Measurements from ENCODE around the gene ZBTB18.

The ZBTB18 gene

DNA sequence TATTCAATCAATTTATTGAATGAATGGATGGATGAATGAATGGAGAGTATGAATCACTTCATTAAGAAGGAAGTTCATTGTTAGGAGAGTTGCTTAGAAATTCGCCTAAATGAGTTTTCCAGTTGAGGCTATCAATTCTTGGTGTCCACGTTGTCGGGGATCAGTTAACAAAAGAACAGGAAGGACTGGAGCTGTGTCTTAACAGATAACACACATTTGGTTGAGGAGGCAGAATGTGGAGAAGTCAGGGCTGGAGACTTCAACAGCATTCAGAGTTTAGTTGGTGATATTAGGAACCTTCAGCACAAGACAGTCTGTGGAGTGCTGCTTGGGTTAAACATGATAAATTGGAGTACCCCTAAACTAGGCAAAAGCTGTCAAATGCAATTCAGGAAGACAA is 33.7 kb downstream of the ZBTB18 start:
- TF ChIP-seq SIN3A (IDR thresholded peaks at IDR 0.05; ENCODE audit: borderline replicate concordance, insufficient read depth, low read length) (no peak), POLR2AphosphoS5 (IDR thresholded peaks at IDR 0.05; ENCODE audit: low read depth, low read length) (no peak), TAF1 (IDR thresholded peaks at IDR 0.05; ENCODE audit: borderline replicate concordance, insufficient read depth, low read length) (no peak)

DNA sequence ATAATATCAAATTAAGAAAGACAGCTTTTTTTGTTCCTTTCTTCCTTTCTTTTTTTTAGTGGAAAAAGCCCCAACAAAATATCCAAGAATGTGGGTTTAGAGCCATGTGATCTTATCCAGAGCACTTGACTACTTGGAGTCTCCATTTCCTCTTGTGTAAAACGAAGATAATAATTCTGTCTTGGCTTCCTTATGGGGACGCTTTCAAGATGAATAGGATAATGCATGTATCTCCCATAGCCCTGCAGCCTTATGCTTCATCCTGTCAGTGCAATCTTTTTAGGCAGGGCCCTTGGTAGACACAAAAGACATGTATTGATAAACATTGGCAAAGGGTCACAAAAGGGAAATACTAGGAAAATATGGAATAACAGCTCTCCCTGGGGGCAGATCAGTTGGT is 34.8 kb downstream of the ZBTB18 start:
- TF ChIP-seq FOXP2 (optimal IDR thresholded peaks at IDR 0.05; ENCODE audit: borderline replicate concordance, extremely low read depth, extremely low read length, insufficient read depth) (no peak), SIN3A (IDR thresholded peaks at IDR 0.05; ENCODE audit: borderline replicate concordance, insufficient read depth, low read length) (no peak), REST (IDR thresholded peaks at IDR 0.05; ENCODE audit: insufficient read depth in 1 of 2, low read depth in 2 of 2, low read length in 2 of 2) (no peak), POLR2AphosphoS5 (IDR thresholded peaks at IDR 0.05; ENCODE audit: low read depth, low read length) (no peak), TAF1 (IDR thresholded peaks at IDR 0.05; ENCODE audit: borderline replicate concordance, insufficient read depth, low read length) (no peak)

GRCh38 chr1:244087021-244087560 is 36.0 kb downstream of the ZBTB18 start:
- no peak for TF ChIP-seq POLR2AphosphoS5 (IDR thresholded peaks at IDR 0.05; ENCODE audit: low read depth, low read length)
- TF ChIP-seq FOXP2 (optimal IDR thresholded peaks at IDR 0.05; ENCODE audit: borderline replicate concordance, extremely low read depth, extremely low read length, insufficient read depth): no peak
- TF ChIP-seq TAF1 (IDR thresholded peaks at IDR 0.05; ENCODE audit: borderline replicate concordance, insufficient read depth, low read length): no peak
- no peak for TF ChIP-seq SIN3A (IDR thresholded peaks at IDR 0.05; ENCODE audit: borderline replicate concordance, insufficient read depth, low read length)
- TF ChIP-seq REST (IDR thresholded peaks at IDR 0.05; ENCODE audit: insufficient read depth in 1 of 2, low read depth in 2 of 2, low read length in 2 of 2): no peak

DNA sequence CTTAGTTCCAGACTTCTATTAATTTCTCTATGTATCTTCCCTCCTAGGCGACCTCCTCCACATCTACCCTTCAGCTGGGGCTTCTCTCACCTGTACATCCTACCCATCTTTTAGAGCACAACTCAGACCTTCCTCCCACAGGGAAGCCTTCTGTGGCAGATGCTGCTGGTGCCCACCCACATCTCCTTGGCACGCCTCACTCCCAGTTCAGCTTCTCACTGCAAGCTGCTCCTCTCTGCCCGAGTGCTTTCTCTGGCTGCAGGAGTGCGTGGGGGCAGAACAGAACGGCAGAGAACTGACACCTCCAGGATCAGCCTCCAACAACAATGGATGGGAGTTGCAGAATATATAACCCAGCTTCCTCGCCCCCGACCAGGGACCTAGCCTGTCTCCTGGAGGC is 36.5 kb downstream of the ZBTB18 start:
- TF ChIP-seq POLR2AphosphoS5 (IDR thresholded peaks at IDR 0.05; ENCODE audit: low read depth, low read length) (no peak), TAF1 (IDR thresholded peaks at IDR 0.05; ENCODE audit: borderline replicate concordance, insufficient read depth, low read length) (no peak), FOXP2 (optimal IDR thresholded peaks at IDR 0.05; ENCODE audit: borderline replicate concordance, extremely low read depth, extremely low read length, insufficient read depth) (no peak), SIN3A (IDR thresholded peaks at IDR 0.05; ENCODE audit: borderline replicate concordance, insufficient read depth, low read length) (no peak), REST (IDR thresholded peaks at IDR 0.05; ENCODE audit: insufficient read depth in 1 of 2, low read depth in 2 of 2, low read length in 2 of 2) (no peak)

GRCh38 chr1:244088161-244088560 is 37.1 kb downstream of the ZBTB18 start:
- TF ChIP-seq POLR2AphosphoS5 (IDR thresholded peaks at IDR 0.05; ENCODE audit: low read depth, low read length): no peak
- no peak for TF ChIP-seq REST (IDR thresholded peaks at IDR 0.05; ENCODE audit: insufficient read depth in 1 of 2, low read depth in 2 of 2, low read length in 2 of 2)
- no peak for TF ChIP-seq SIN3A (IDR thresholded peaks at IDR 0.05; ENCODE audit: borderline replicate concordance, insufficient read depth, low read length)
- TF ChIP-seq TAF1 (IDR thresholded peaks at IDR 0.05; ENCODE audit: borderline replicate concordance, insufficient read depth, low read length): no peak
- TF ChIP-seq FOXP2 (optimal IDR thresholded peaks at IDR 0.05; ENCODE audit: borderline replicate concordance, extremely low read depth, extremely low read length, insufficient read depth): no peak
